ENCODE results near the gene CYP21A2.

DNA sequence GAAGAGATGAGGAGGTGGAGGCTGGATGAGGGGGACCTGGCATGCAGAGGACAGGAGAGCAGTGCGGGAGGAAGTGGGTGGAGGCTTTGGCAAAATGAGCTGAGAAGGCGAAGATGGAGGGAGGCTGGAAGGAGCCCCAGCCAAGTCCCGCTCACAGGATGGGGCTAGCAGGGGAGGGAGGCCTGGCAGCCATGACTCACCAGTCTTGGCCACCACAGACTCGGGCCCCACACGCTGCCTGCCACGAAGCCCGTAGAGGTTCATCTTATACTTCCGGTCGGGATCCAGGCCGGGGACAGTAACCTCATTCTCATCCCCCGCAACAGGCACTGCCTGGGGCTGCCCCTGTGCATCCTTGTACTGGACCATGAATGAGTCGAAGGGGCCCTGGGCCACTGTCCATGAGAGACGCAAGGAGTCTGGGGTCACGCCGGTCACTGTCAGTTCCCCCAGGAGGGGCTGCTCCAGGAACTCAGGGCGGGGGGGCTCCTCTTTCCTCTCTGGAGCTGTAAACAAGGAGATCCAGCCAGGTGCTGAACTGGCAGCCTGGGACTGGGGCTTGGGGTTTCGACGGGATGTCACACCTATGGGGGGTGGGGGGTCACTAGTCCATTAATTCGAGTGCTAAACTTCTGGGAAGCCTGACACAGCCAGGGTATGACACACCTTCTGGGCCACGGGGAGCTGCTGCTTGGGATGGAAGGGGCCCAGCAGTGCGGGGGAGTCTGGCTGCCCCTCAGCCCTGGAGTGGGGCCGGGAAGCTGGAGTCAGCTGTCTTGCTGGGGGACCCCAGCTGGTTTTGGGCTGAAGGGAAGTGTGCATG lies 43.2 kb downstream of the CYP21A2 start:
- TF ChIP-seq, protein P1, sequence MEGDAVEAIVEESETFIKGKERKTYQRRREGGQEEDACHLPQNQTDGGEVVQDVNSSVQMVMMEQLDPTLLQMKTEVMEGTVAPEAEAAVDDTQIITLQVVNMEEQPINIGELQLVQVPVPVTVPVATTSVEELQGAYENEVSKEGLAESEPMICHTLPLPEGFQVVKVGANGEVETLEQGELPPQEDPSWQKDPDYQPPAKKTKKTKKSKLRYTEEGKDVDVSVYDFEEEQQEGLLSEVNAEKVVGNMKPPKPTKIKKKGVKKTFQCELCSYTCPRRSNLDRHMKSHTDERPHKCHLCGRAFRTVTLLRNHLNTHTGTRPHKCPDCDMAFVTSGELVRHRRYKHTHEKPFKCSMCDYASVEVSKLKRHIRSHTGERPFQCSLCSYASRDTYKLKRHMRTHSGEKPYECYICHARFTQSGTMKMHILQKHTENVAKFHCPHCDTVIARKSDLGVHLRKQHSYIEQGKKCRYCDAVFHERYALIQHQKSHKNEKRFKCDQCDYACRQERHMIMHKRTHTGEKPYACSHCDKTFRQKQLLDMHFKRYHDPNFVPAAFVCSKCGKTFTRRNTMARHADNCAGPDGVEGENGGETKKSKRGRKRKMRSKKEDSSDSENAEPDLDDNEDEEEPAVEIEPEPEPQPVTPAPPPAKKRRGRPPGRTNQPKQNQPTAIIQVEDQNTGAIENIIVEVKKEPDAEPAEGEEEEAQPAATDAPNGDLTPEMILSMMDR (IDR thresholded peaks at IDR 0.05; ENCODE audit: low read depth, low read length): no peak
- TF ChIP-seq EZH2phosphoT487 (IDR thresholded peaks at IDR 0.05; ENCODE audit: low read depth): no peak

All from OCI-LY3 (cell line).